Kidney epithelial cell (primary cell): ENCODE data around the gene UTF1. TPM values are rescaled to one million over a fixed set of nuclear protein-coding genes. Genes with fewer than 3 reads are reported as not detected.

ENCODE experiments used
- DNase-seq: peaks from one replicate; pipeline ENCODE4 v3.0.0-alpha.2; 2010; ENCODE audit warnings: low read depth
- H3K27me3 ChIP-seq: 2 replicates; pipeline ENCODE4 v1.6.0; 2011; ENCODE audit warnings: low read length; ENCODE audit not compliant: control insufficient read depth, insufficient read depth
- H3K36me3 ChIP-seq: 2 replicates; pipeline ENCODE4 v1.5.1; 2011; ENCODE audit warnings: low read length; ENCODE audit not compliant: control insufficient read depth, insufficient read depth
- H3K4me3 ChIP-seq: 2 replicates; pipeline ENCODE4 v1.5.1; 2011; ENCODE audit warnings: low read depth, mild to moderate bottlenecking, control low read depth, low read length
- CTCF ChIP-seq: IDR thresholded peaks from 2 replicates; pipeline ENCODE4 v1.5.1; 2011; ENCODE audit warnings: mild to moderate bottlenecking, moderate library complexity, low read length, control low read depth, inconsistent platforms; ENCODE audit not compliant: insufficient read depth, poor library complexity, severe bottlenecking
- total RNA-seq: library from RNA; depleted of rRNA; stranded (reverse); fragments of >200 nt; gene quantifications from 2 replicates; pipeline ENCODE4 v1.2.3, GENCODE V29; 2015

The UTF1 gene
- total RNA-seq, 1 donor from 2014 or later, result not detected

GRCh38 chr10:133225707-133226191, 4.3 kb upstream of the UTF1 start:
- peaks cover 69% of the 10 kb centered on the region for H3K27me3 ChIP-seq
- DNase-seq, result no peak
- no peak for TF ChIP-seq CTCF

GRCh38 chr10:133226251-133226808, 3.7 kb upstream of the UTF1 start:
- Histone ChIP-seq H3K36me3 (no peaks in the 10 kb centered on the region), H3K27me3 (peaks cover 68% of the 10 kb centered on the region), H3K4me3 (no peak overlapping the region)
- DNase-seq, result no peak
- no peak for TF ChIP-seq CTCF

More at GRCh38 chr10:133225707-133226191, 4.3 kb upstream of the UTF1 start:
- Histone ChIP-seq H3K36me3 (no peaks in the 10 kb centered on the region), H3K4me3 (no peak overlapping the region)

GRCh38 chr10:133227256-133227655, 2.8 kb upstream of the UTF1 start:
- Histone ChIP-seq H3K4me3 (no peak overlapping the region), H3K27me3 (peaks cover 76% of the 10 kb centered on the region), H3K36me3 (no peaks in the 10 kb centered on the region)
- no peak for DNase-seq
- TF ChIP-seq CTCF, result no peak

GRCh38 chr10:133229265-133230043, 563 bp upstream of the UTF1 start:
- H3K27me3 ChIP-seq, result peaks cover 82% of the 10 kb centered on the region
- DNase-seq, result no peak
- H3K4me3 ChIP-seq, result no peak overlapping the region
- H3K36me3 ChIP-seq, result no peaks in the 10 kb centered on the region
- no peak for TF ChIP-seq CTCF

GRCh38 chr10:133230387-133231195, 574 bp downstream of the UTF1 start:
- no peak for DNase-seq
- no peak for TF ChIP-seq CTCF
- Histone ChIP-seq H3K36me3 (no peaks in the 10 kb centered on the region), H3K27me3 (peaks cover 76% of the 10 kb centered on the region), H3K4me3 (no peak overlapping the region)
